HCT116 (cell line): ENCODE data around the gene SHISA6. TPM values are rescaled to one million over a fixed set of nuclear protein-coding genes. Genes with fewer than 3 reads are reported as not detected.

Experiments used
- ATAC-seq: fragments of 200-7000 bp; cut with Tn5 transposase; 2 replicates; pipeline ENCODE4 v1.9.1; 2020; ENCODE audit warnings: mild to moderate bottlenecking, moderate library complexity
- BruUV-seq: library from RNA; stranded (reverse); fragments of 400-500 nt; replicated peaks from 2 replicates; lab custom pipeline; 2021; lab: Mats Ljungman, UMichigan
- CTCF ChIA-PET: fragments of 300-600 bp; sonication (Branson Sonifier 250); formaldehyde crosslinking; loops from one replicate; lab custom pipeline; 2021; ENCODE audit warnings: antibody characterized with exemption; lab: Charles Lee
- POLR2A ChIA-PET: fragments of 300-600, 350-600 bp; sonication (Branson Sonifier 250); formaldehyde crosslinking; loops from one replicate; lab custom pipeline; 2021; ENCODE audit warnings: antibody characterized with exemption; lab: Charles Lee
- RAD21 ChIA-PET, 2 experiments: fragments of 300-600 bp; sonication (Branson Sonifier 250); formaldehyde crosslinking; loops; one replicate each; lab custom pipeline; 2023; ENCODE audit warnings: low total read pairs in 2 of 2; ENCODE audit not compliant: uncharacterized antibody in 2 of 2, unreplicated experiment in 2 of 2, low non-redundant PET in 1 of 2; lab: Charles Lee
- DNase-seq: peaks from one replicate; pipeline ENCODE4 v3.0.0-alpha.2; 2010; ENCODE audit warnings: low read depth, low spot score
- H2AFZ ChIP-seq: fragments of 200-600 bp; shearing (Covaris generic), sonication (generic); 2 replicates; pipeline ENCODE4 v1.6.1; 2017; ENCODE audit warnings: low read depth, mixed run types, mixed read lengths, antibody characterized with exemption, low read length; ENCODE audit not compliant: poor library complexity, severe bottlenecking
- H3K27ac ChIP-seq: 2 replicates; pipeline ENCODE4 v1.5.1; 2012; ENCODE audit warnings: low read depth, low read length
- H3K27me3 ChIP-seq: fragments of 200-600 bp; sonication (generic); 2 replicates; pipeline ENCODE4 v1.6.1; 2016; ENCODE audit warnings: mixed run types, low read length, mixed read lengths; ENCODE audit not compliant: insufficient read depth
- H3K36me3 ChIP-seq, 2 experiments: fragments of 200-500 bp in 1 of 2; fragments of 200-600 bp in 1 of 2; sonication (Bioruptor generic) in 1 of 2; sonication (generic) in 1 of 2; 2 replicates each; pipeline versions ENCODE4 v1.5.1 to v1.6.1; 2014 to 2016; ENCODE audit warnings: low read length in 2 of 2, inconsistent platforms in 1 of 2, mixed read lengths in 1 of 2, mixed run types in 1 of 2; ENCODE audit not compliant: insufficient read depth in 2 of 2, control insufficient read depth in 1 of 2
- H3K4me1 ChIP-seq, 2 experiments: fragments of 200-600 bp in 1 of 2; sonication (generic) in 1 of 2; 2 replicates each; pipeline versions ENCODE4 v1.5.1 to v1.6.1; 2012 to 2017; ENCODE audit warnings: low read length in 2 of 2, inconsistent platforms in 1 of 2, mild to moderate bottlenecking in 1 of 2, mixed read lengths in 1 of 2, mixed run types in 1 of 2, moderate library complexity in 1 of 2; ENCODE audit not compliant: insufficient read depth in 2 of 2, control insufficient read depth in 1 of 2
- H3K4me2 ChIP-seq: fragments of 200-600 bp; sonication (generic); 2 replicates; pipeline ENCODE4 v1.6.1; 2017; ENCODE audit warnings: mixed run types, low read length, mixed read lengths
- H3K4me3 ChIP-seq, 2 experiments: fragments of 200-600 bp in 1 of 2; sonication (generic) in 1 of 2; replicated peaks in 1 of 2; 2 replicates each; pipeline ENCODE4 v1.5.1; 2011 to 2016; ENCODE audit warnings: low read length in 2 of 2, control low read depth in 1 of 2, low read depth in 1 of 2, mild to moderate bottlenecking in 1 of 2, mixed read lengths in 1 of 2, mixed run types in 1 of 2
- H3K79me2 ChIP-seq: fragments of 200-600 bp; sonication (generic); 2 replicates; pipeline ENCODE4 v1.6.1; 2017; ENCODE audit warnings: mild to moderate bottlenecking, mixed run types, low read length, moderate library complexity, mixed read lengths; ENCODE audit not compliant: insufficient read depth
- H3K9ac ChIP-seq: fragments of 200-600 bp; sonication (generic); 2 replicates; pipeline ENCODE4 v1.6.1; 2016; ENCODE audit warnings: low read length, mixed read lengths
- H3K9me2 ChIP-seq: fragments of 200-600 bp; sonication (generic), shearing (Covaris generic); 2 replicates; pipeline ENCODE4 v1.6.1; 2017; ENCODE audit warnings: mixed run types, mild to moderate bottlenecking, moderate library complexity; ENCODE audit not compliant: insufficient read depth
- H3K9me3 ChIP-seq, 2 experiments: fragments of 200-500 bp in 1 of 2; fragments of 200-600 bp in 1 of 2; sonication (Bioruptor generic) in 1 of 2; sonication (generic) in 1 of 2; 2 replicates each; pipeline ENCODE4 v1.6.1; 2014 to 2017; ENCODE audit warnings: low read length in 2 of 2, mixed read lengths in 2 of 2, inconsistent platforms in 1 of 2, low read depth in 1 of 2, mild to moderate bottlenecking in 1 of 2, mixed run types in 1 of 2, moderate library complexity in 1 of 2; ENCODE audit not compliant: control insufficient read depth in 1 of 2, insufficient read depth in 1 of 2
- H4K20me1 ChIP-seq: fragments of 200-600 bp; sonication (generic), shearing (Covaris generic); 2 replicates; pipeline ENCODE4 v1.6.1; 2017; ENCODE audit warnings: mixed run types, mild to moderate bottlenecking, moderate library complexity; ENCODE audit not compliant: insufficient read depth
- CBX3 ChIP-seq: IDR thresholded peaks from 2 replicates; pipeline ENCODE4 v1.6.1; 2012; ENCODE audit warnings: low read depth
- CEBPB ChIP-seq: IDR thresholded peaks from 2 replicates; pipeline ENCODE4 v1.6.1; 2012; ENCODE audit warnings: low read depth
- EGR1 ChIP-seq: IDR thresholded peaks from 2 replicates; pipeline ENCODE4 v1.6.1; 2012; ENCODE audit warnings: low read depth
- ELF1 ChIP-seq: IDR thresholded peaks from 2 replicates; pipeline ENCODE4 v1.6.1; 2012; ENCODE audit warnings: low read depth, borderline replicate concordance
- EZH2 ChIP-seq: fragments of 200-600 bp; sonication (generic); IDR thresholded peaks from 2 replicates; pipeline ENCODE4 v1.6.1; 2017; ENCODE audit warnings: antibody characterized with exemption, mixed run types
- EZH2phosphoT487 ChIP-seq: fragments of 200-600 bp; IDR thresholded peaks from 2 replicates; pipeline ENCODE4 v1.6.1; 2018; ENCODE audit warnings: antibody characterized with exemption, borderline replicate concordance
- POLR2A ChIP-seq: IDR thresholded peaks from 2 replicates; pipeline ENCODE4 v1.7.0; 2011; ENCODE audit warnings: borderline replicate concordance; ENCODE audit not compliant: insufficient read depth, insufficient read length; ENCODE audit errors: extremely low read depth
- POLR2AphosphoS5 ChIP-seq: IDR thresholded peaks from 2 replicates; pipeline ENCODE4 v1.6.1; 2011; ENCODE audit warnings: mild to moderate bottlenecking, low read depth, low read length, moderate library complexity
- RAD21 ChIP-seq: IDR thresholded peaks from 2 replicates; pipeline ENCODE4 v1.6.1; 2012; ENCODE audit warnings: low read depth, mild to moderate bottlenecking
- SIN3A ChIP-seq: IDR thresholded peaks from 2 replicates; pipeline ENCODE4 v1.6.1; 2012; ENCODE audit warnings: low read depth
- SP1 ChIP-seq: IDR thresholded peaks from 2 replicates; pipeline ENCODE4 v1.6.1; 2012; ENCODE audit warnings: low read depth
- SRF ChIP-seq: IDR thresholded peaks from 2 replicates; pipeline ENCODE4 v1.6.1; 2012; ENCODE audit warnings: low read depth
- TCF7L2 ChIP-seq: IDR thresholded peaks from 2 replicates; pipeline ENCODE4 v1.7.0; 2011; ENCODE audit warnings: borderline replicate concordance, inconsistent platforms; ENCODE audit not compliant: insufficient read depth, insufficient read length; ENCODE audit errors: extremely low read depth
- YY1 ChIP-seq: IDR thresholded peaks from 2 replicates; pipeline ENCODE4 v1.6.1; 2011; ENCODE audit warnings: low read length, low read depth, moderate library complexity, mild to moderate bottlenecking; ENCODE audit not compliant: insufficient replicate concordance; ENCODE audit errors: extremely low read depth
- ZFX ChIP-seq: fragments of 450-650 bp; IDR thresholded peaks from 2 replicates; pipeline ENCODE4 v1.6.1; 2017
- ZNF274 ChIP-seq: fragments of 200-500 bp; sonication (Bioruptor generic); IDR thresholded peaks from 2 replicates; pipeline ENCODE4 v1.6.1; 2014; ENCODE audit warnings: mild to moderate bottlenecking, low read depth, low read length, inconsistent platforms
- intact Hi-C: fragments of 100-400 bp; cut with micrococcal nuclease; formaldehyde crosslinking; loops from 2 replicates; pipeline ENCODE4 v1.10.0; 2022
- total RNA-seq: library from RNA; stranded (reverse); gene quantifications from one replicate; pipeline ENCODE4 v1.2.1, GENCODE V29; 2021; ENCODE audit not compliant: unreplicated experiment
- TF ChIP-seq, protein P1 (sequence below): IDR thresholded peaks from 2 replicates; pipeline ENCODE4 v1.6.1; 2012
- TF ChIP-seq, protein P2 (sequence below), 3 experiments: fragments of 200-600 bp in 1 of 3; sonication (generic) in 1 of 3; IDR thresholded peaks in 2 of 3; conservative IDR thresholded peaks in 1 of 3; 2 replicates each; pipeline ENCODE4 v1.5.1; 2012 to 2017; ENCODE audit warnings: low read depth in 2 of 3, low read length in 2 of 3, antibody characterized with exemption in 1 of 3, borderline replicate concordance in 1 of 3, control low read depth in 1 of 3, mild to moderate bottlenecking in 1 of 3, mixed read lengths in 1 of 3, mixed run types in 1 of 3, moderate library complexity in 1 of 3; ENCODE audit not compliant: insufficient read depth in 1 of 3
- TF ChIP-seq, protein P3 (sequence below): IDR thresholded peaks from 2 replicates; pipeline ENCODE4 v1.6.1; 2011; ENCODE audit warnings: mild to moderate bottlenecking, low read length, moderate library complexity; ENCODE audit not compliant: insufficient replicate concordance; ENCODE audit errors: extremely low read depth
- TF ChIP-seq, protein P4 (sequence below): IDR thresholded peaks from 2 replicates; pipeline ENCODE4 v1.6.1; 2012; ENCODE audit warnings: low read depth

Gene SHISA6
- total RNA-seq, 1 experiment from 2014 or later = not detected

DNA sequence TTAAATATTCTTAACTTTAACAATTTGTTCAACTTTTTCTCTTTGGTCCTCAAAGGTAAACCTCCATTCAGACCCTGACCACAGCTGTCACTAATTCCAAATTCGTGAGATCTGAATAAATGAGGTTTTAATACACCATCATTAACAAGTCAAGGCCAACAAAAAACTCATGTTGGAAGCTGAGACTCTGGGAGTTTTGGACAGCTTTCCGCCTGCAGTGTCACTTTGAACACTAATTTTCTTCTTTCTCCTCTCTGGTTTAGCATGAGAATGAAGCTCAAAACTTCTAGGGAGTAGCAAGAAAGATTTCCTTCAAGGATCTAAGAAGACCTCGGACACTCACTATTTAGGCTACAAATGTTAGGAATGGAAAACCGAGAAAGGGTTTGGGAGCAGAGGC is 324.6 kb downstream of the SHISA6 start:
- ChIA-PET POLR2A (no interaction called here), RAD21 (no interaction called here), CTCF (no interaction called here)
- Histone ChIP-seq H2AFZ (no peak overlapping the region), H3K4me2 (no peak overlapping the region), H4K20me1 (no peaks in the 10 kb centered on the region), H3K79me2 (no peaks in the 10 kb centered on the region), H3K9ac (no peak overlapping the region), H3K4me3 (no peak overlapping the region), H3K9me3 (no peaks in the 10 kb centered on the region; a peak in 1 of 4 replicates), H3K4me1 (no peaks in the 10 kb centered on the region), H3K27me3 (no peaks in the 10 kb centered on the region), H3K27ac (no peak overlapping the region), H3K9me2 (no peaks in the 10 kb centered on the region), H3K36me3 (no peaks in the 10 kb centered on the region)
- intact Hi-C loops = no loop called here
- ATAC-seq (no peak), DNase-seq (no peak)
- TF ChIP-seq, protein P1, sequence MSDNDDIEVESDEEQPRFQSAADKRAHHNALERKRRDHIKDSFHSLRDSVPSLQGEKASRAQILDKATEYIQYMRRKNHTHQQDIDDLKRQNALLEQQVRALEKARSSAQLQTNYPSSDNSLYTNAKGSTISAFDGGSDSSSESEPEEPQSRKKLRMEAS = no peak
- TF ChIP-seq YY1 (no peak), ZFX (no peak), SRF (no peak), ZNF274 (no peak), POLR2A (no peak), RAD21 (no peak), TCF7L2 (no peak), ELF1 (no peak), EZH2 (no peak), POLR2AphosphoS5 (no peak), CBX3 (no peak), EZH2phosphoT487 (no peak), SIN3A (no peak), CEBPB (no peak), SP1 (no peak), EGR1 (no peak)
- TF ChIP-seq, protein P2, sequence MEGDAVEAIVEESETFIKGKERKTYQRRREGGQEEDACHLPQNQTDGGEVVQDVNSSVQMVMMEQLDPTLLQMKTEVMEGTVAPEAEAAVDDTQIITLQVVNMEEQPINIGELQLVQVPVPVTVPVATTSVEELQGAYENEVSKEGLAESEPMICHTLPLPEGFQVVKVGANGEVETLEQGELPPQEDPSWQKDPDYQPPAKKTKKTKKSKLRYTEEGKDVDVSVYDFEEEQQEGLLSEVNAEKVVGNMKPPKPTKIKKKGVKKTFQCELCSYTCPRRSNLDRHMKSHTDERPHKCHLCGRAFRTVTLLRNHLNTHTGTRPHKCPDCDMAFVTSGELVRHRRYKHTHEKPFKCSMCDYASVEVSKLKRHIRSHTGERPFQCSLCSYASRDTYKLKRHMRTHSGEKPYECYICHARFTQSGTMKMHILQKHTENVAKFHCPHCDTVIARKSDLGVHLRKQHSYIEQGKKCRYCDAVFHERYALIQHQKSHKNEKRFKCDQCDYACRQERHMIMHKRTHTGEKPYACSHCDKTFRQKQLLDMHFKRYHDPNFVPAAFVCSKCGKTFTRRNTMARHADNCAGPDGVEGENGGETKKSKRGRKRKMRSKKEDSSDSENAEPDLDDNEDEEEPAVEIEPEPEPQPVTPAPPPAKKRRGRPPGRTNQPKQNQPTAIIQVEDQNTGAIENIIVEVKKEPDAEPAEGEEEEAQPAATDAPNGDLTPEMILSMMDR (IDR thresholded peaks at IDR 0.05 in 2 of 3, conservative IDR thresholded peaks at IDR 0.05 in 1 of 3; ENCODE audit: borderline replicate concordance in 1 of 3, insufficient read depth in 1 of 3, low read depth in 2 of 3, low read length in 2 of 3) = no peak
- TF ChIP-seq, protein P3, sequence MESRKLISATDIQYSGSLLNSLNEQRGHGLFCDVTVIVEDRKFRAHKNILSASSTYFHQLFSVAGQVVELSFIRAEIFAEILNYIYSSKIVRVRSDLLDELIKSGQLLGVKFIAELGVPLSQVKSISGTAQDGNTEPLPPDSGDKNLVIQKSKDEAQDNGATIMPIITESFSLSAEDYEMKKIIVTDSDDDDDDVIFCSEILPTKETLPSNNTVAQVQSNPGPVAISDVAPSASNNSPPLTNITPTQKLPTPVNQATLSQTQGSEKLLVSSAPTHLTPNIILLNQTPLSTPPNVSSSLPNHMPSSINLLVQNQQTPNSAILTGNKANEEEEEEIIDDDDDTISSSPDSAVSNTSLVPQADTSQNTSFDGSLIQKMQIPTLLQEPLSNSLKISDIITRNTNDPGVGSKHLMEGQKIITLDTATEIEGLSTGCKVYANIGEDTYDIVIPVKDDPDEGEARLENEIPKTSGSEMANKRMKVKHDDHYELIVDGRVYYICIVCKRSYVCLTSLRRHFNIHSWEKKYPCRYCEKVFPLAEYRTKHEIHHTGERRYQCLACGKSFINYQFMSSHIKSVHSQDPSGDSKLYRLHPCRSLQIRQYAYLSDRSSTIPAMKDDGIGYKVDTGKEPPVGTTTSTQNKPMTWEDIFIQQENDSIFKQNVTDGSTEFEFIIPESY = no peak
- TF ChIP-seq, protein P4, sequence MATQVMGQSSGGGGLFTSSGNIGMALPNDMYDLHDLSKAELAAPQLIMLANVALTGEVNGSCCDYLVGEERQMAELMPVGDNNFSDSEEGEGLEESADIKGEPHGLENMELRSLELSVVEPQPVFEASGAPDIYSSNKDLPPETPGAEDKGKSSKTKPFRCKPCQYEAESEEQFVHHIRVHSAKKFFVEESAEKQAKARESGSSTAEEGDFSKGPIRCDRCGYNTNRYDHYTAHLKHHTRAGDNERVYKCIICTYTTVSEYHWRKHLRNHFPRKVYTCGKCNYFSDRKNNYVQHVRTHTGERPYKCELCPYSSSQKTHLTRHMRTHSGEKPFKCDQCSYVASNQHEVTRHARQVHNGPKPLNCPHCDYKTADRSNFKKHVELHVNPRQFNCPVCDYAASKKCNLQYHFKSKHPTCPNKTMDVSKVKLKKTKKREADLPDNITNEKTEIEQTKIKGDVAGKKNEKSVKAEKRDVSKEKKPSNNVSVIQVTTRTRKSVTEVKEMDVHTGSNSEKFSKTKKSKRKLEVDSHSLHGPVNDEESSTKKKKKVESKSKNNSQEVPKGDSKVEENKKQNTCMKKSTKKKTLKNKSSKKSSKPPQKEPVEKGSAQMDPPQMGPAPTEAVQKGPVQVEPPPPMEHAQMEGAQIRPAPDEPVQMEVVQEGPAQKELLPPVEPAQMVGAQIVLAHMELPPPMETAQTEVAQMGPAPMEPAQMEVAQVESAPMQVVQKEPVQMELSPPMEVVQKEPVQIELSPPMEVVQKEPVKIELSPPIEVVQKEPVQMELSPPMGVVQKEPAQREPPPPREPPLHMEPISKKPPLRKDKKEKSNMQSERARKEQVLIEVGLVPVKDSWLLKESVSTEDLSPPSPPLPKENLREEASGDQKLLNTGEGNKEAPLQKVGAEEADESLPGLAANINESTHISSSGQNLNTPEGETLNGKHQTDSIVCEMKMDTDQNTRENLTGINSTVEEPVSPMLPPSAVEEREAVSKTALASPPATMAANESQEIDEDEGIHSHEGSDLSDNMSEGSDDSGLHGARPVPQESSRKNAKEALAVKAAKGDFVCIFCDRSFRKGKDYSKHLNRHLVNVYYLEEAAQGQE = no peak
- BruUV-seq = no TSS peak
